GM12865 (cell line): ENCODE results near the gene FAM107A.

ENCODE experiments used
- DNase-seq: peaks from one replicate; pipeline ENCODE4 v3.0.0; 2010; ENCODE audit warnings: low read depth
- H3K4me3 ChIP-seq: 2 replicates; pipeline ENCODE4 v1.5.1; 2011; ENCODE audit warnings: mild to moderate bottlenecking, low read depth, low read length, control low read depth
- TF ChIP-seq, protein P1 (sequence below): IDR thresholded peaks from 2 replicates; pipeline ENCODE4 v1.5.1; 2011; ENCODE audit warnings: low read length, control low read depth, low read depth, inconsistent platforms; ENCODE audit not compliant: insufficient read depth; ENCODE audit errors: missing control alignments

Gene FAM107A

DNA sequence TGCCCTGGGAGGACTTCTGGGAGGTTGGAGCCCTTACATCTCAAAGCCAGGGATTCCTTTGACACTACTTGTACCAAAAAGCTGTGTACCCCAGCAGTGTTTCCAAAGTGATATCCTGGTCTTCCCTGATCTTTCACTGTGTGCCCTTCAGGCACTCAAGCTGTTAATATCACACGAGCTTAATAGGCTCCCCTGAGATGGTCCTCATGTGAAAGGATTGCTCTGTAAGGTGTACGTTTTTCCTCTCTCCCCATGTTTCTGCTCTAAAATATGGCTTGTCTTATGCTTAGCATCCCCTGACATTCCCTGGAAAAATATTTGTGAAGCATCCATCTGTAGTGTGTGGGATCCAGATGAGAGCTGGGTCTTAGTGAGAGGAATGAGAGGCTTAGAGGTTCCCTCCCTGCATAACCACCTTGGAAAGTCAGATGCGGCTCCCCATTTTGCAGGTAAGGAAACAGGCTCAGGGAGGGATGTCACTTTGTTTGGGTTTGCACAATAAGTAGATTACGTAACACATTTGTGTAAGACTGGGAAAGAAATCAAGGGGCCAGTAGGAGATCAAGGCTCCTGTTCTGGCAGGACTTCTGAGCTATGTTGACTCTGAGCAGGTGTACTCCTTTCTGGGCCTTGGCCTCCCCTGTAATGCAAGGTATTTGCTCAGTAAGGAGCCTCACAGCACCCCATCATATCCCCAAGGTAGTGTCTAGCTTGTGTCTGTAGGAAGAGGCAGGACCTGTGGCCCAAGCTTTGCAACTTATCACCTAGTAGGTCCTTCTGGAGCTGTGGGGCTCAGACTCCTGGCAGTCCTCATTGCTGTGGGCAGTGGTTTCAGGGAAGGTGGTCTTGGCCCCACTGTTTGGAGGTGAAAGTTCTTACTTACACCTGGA lies 39.5 kb downstream of the FAM107A start:
- no peak overlapping the region for H3K4me3 ChIP-seq
- TF ChIP-seq, protein P1, sequence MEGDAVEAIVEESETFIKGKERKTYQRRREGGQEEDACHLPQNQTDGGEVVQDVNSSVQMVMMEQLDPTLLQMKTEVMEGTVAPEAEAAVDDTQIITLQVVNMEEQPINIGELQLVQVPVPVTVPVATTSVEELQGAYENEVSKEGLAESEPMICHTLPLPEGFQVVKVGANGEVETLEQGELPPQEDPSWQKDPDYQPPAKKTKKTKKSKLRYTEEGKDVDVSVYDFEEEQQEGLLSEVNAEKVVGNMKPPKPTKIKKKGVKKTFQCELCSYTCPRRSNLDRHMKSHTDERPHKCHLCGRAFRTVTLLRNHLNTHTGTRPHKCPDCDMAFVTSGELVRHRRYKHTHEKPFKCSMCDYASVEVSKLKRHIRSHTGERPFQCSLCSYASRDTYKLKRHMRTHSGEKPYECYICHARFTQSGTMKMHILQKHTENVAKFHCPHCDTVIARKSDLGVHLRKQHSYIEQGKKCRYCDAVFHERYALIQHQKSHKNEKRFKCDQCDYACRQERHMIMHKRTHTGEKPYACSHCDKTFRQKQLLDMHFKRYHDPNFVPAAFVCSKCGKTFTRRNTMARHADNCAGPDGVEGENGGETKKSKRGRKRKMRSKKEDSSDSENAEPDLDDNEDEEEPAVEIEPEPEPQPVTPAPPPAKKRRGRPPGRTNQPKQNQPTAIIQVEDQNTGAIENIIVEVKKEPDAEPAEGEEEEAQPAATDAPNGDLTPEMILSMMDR: no peak
- no peak for DNase-seq

DNA sequence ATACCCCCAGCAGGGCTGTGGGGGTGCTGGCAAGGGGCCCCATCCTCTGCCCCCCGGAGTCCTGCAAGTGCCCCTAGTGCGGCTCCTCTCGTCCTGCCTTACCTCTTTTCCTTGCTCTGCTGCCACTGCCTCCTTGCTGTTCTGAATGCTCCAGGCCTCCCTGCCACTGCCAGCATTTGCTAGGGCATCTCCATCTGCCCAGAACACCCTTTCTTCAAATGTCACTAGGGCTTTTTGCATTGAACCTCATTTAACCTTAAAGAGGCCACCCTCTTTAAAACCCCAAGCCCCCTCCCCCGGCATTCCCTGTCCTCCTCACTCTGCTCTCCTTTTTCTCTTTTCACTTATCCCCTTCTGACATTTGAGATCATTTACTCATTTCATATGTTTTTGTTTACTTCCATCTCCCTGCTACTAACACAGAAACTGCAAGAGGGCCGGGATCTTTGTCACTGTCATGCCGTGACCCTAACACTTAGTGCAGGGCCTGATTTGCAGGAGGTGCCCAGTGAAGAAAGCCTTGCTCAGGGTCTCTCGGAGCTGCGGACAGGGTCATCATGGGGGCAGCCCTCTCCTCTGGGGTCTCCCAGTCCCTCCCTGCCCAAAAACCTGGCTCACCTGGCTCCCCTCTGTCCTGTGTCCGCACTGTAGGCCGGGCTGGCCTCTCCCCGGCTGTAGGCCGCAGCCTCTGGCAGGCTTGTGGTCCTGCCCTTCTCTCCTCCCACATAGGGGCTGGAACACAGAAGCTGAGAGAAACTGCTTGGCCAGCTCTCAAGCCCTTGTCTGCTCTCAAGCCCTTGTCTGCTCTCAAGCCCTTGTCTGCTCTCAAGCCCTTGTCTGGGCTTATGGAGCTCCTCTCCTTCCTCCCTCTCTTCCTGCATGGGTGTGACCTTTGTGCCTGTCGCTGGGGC lies 40.4 kb downstream of the FAM107A start, which contains the start of gene ACOX2:
ACOX2 (minus strand) TSS at position 690 of the 911 bp plus-strand sequence. CDS start 2,084 bp downstream, outside the sequence.
- TF ChIP-seq, protein P1: no peak
- DNase-seq: no peak
- no peak within 1 kb of the TSS for H3K4me3 ChIP-seq

DNA sequence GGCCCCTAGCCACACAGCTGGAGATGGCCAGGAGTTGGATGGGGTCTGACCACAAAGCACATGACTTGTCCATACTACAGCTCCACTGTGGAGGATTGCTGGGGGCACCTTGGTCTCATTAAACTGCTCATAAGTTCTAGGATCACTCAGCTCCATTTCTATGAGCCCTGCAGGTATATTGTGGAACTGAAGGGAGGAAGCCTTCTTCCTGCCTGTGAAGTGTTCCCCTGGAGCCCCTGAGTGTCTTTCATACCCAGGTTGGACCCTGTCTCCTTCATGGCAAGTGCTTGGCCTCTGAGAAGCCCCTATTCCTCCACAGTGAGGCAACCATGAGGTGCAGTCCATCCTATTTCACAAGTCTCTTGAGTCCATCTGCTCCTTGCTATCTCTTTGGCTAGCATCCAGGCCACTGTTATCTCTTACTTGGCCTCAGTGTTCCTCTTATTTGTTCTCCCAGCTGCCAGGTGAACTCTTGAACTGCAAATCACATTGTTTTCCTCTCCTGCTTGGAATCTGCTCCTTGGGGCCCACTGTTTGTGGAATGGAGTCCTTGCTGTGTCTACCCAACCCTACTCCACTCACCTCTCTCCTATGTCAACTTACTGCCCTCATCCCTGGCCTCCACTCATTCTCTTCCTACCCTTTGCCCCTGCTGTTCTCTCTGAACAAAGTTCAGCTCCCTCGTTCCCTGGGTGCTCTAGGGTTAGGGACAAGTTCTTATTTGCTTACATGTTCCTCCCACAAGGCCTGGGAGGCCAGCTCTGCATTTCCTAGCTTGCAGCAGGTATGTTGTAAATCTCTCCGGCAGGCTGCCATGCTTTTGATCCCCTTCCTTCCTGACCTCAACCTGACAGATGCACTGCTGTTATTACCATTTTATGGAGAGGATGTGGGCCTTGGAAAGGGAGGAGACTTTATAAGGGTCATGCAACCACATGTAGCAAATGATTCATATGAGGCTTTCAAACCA lies 41.4 kb downstream of the FAM107A start:
- TF ChIP-seq, protein P1: no peak
- no peak overlapping the region for H3K4me3 ChIP-seq
- no peak for DNase-seq

DNA sequence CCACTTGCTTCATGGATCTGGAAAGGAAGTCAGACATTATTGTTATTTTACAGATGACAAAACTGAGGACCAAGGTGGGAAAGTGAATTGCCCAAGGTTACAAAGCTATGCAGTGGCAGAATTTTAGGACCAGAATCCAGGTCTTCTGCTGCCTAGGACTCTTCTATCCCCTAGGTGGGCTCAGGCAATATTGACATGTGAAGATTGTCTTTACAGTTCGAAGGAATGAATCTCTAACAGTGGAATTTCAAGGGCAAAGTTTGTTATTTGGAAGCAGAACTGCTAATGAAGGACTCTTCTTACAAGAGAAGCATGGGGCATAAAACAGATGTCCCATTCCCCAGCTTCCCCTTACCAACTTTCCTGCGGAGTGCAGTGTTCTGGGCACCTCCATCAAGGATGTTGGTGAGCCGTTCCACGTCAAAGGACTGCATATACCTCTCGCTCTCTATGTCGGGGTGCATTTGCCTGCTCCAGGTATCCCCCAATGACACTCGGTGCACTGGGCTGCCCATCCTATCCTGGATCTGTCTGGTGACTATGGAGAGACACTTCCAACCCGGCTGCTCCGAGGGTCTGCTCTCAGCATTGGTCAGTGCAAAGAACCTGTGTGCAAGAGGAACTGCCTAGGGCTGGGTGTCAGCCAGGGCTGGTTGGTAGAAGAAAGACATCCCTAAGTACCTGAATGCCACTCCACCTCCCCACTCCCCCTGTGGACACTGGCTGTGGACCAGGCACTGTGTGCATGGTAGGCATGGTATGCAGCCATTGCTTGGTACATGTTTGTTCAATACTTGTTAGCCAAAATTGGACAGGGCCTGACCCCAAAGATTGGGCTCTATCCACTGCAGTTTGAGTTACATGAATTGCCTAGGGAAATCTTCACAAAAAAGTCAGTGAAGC lies 42.3 kb downstream of the FAM107A start:
- H3K4me3 ChIP-seq: no peak overlapping the region
- TF ChIP-seq, protein P1: no peak
- DNase-seq: no peak

DNA sequence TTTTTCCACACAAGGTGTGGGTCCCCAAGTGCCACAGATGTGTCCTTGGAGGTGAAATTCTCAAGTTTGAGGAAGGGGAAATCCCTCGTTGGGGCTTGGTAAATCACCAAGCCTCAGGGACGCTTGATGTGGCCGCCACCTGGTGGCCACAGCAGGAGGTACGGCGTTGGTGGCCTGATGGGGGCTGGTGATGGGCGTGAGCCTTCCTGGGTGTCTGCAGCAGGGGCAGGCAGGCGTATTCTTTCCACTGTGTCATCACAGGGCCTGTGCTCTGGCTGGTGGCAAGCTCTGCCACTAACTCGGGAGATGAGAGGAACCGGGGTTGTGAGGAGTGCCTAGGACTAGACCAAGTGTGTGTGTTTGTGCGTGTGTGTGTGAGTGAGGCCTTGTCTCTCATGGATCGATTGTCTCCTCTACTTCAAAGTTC lies 44.4 kb downstream of the FAM107A start:
- TF ChIP-seq, protein P1: peak; percentile 94
- peak; percentile 81 for DNase-seq
- no peak overlapping the region for H3K4me3 ChIP-seq
